ENCODE results near the gene MED1.
"Not testable (repeated sequence)": the region's sequence is repeated elsewhere in the genome, so short reads cannot be mapped to it uniquely, and the experiment has no call there.

The MED1 gene

DNA sequence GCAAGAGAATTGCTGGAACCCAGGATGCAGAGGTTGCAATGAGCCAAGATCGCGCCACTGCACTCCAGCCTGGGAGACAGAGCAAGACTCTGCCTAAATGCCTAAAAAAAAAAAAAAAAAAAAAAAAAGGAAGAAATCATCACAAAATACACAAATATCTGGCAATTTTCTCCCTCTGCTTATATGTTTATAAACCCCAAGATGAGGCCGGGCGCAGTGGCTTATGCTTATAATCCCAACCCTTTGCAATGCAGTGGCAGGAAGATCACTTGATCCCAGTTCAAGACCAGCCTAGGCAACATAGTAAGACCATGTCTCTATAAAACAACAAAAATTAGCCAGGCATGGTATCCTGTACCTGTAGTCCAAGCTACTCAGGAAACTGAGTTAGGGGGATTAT is 21.5 kb downstream of the MED1 start:
- in situ Hi-C loops (cut with HindIII; ENCODE audit: low sequenced_read_pairs), result no loop called here

DNA sequence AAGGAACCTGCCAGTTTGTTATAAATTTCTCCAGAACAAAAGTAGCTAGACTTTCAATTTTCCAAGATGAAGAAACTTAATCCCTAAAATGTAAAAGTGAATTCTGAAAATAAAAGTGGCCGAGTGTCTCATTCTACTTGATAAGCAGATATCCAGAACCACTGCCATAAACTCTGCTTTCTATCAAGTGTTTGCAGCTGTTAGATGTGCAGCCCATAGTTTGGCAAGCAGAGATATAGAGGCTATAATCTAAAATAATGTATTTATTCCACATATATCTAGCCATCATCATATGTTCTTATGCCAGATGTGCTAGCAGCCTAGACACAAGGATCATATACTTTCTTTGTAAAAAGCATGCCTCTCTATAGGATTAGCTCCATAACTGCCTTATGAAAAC is 34.9 kb downstream of the MED1 start:
- in situ Hi-C loops (cut with HindIII; ENCODE audit: low sequenced_read_pairs), result no loop called here

DNA sequence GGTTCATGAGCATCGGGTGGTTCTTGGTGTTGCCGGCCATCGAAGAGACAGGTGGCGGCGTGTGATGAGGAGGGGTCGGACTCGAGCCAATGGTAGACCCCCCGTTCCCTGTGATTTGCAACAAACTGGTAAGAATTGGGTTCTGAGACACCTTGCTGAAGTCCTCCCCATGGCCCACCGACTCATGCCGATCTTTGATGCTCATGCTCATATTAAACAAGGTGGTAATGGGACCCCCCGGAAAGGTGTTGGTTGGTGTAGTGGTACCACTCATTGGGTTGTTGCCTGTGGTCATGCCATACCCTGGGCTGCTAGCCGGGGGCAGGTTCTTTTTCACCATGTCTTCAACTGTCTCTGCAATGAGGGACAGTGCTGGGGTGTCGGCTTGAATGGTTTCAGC is 40.8 kb downstream of the MED1 start:
- in situ Hi-C loops (cut with HindIII; ENCODE audit: low sequenced_read_pairs), result no loop called here

DNA sequence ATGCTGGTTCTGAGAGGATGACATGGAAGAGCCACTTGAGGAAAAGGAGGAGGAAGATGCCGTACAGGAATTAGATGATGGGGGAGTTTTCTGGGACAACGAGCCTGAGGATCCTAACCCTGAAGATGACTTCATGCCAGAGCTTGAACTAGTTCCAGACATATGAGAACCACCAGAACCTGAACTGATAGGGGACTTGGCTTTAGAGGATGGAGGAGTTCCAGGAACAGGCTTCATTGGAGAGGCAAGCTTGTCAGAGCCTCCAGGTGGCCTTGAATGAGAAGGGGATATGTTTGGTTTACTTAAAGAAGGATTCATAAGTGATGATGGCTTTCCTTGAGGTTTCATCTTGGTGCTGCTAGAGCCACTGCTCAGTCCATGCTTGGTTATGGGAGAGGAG is 42.7 kb downstream of the MED1 start:
- in situ Hi-C loops (cut with HindIII; ENCODE audit: low sequenced_read_pairs), result no loop called here

DNA sequence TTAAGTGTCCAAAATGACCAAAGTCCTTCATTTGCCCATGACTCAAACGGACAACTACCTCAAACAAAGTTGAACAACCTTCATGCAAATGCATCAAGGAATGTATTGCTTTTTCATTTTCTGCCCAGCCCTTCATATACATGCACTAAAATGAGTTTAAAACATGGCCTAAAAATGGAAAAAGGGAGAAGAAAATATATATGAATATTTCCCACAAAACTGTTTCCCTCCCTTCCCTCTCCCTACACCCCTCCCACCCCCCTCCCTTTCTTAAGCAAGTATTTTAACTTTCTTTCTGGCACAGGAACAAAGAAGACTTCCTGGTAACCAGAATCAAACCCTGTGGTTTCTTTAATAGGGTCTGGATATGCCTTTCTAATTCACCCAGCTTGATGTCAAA is 44.1 kb downstream of the MED1 start:
- in situ Hi-C loops (cut with HindIII; ENCODE audit: low sequenced_read_pairs), result no loop called here

DNA sequence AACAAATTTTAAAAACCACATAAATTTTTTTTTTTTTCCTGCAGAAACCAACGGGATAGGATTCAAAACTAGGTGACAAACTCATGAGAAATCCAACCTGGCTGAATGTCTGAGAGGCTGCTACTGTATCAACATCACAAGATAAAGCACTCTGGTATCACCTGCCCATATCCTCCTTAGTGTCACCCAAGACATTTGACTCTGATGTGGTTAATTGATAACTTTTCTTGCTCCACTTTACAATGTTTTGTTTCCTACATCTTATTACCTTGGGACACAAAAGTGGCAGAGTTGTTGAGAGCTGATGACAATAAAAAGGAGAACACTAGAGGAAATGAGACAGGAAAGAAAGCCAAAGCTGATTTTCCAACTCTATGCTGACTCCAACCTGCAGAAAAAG is 45.6 kb downstream of the MED1 start:
- in situ Hi-C loops (cut with HindIII; ENCODE audit: low sequenced_read_pairs), result no loop called here

DNA sequence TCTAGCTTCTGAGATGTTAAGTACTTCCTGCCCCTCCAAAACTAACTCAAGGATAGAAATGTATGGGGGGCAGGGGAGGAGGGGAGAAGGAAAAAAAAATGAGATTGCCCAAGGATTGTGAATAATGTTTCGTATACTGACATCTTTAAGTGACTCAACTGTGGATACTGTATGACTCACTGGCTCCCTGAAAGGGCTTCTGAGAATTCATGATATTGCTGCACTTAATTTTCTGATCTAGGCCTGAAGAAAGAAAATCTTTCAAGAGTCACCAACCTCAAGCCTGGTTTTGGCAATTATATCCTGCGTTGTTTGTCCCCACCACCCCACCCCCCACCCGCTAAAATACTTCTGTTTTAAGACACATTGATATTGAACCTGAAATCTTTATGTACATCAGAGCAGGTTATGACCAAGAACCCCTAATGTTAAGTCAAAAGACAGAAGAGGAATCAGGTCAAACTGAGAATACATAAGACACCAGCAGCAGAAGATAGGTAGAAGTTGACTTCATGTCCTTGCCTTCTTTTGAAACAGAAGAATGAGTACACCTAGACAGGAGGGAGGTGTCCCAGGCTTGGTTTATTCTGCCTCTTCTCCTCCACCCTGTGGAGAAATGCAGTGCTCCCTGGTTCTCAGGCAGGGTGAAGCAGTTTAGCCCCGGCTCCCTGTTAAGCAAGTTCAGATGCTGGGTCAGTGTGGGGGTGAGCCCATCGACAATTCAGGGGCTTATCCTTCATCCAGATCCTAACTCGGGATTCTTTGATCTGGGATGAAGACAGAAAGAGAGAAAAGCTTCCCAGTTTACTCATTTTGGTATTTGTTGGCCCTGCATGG is 46.3 kb downstream of the MED1 start:
- in situ Hi-C loops (cut with HindIII; ENCODE audit: low sequenced_read_pairs), result no loop called here

DNA sequence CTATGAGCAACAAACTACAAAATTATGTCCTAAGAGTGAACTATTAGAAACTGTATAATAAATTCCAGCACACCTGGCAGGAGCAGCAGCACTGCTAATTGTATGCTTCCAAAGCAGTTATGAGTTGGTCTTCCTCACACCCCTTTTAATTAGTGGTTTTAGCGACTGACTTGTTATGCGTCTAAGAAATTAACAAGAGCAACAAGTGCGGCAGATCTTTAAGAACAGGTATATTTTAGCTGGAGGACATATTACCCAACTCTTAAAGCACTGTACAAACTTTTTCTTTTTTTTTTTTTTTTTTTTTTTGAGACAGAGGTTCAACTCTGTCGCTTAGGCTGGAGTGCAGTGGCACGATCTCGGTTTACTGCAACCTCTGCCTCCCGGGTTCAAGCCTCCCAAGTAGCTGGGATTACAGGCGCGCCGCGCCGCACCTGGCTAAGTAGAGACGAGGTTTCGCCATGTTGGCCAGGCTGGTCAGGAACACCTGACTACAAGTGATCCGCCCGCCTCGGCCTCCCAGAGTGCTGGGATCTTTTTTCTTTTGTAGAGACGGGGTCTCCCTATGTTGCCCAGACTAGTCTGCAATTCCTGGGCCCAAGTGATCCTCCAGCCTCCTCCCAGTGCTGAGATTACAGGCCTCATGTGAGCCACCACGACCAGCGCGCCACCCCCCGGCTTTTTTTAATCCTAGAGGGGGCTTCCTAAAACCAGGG is 48.0 kb downstream of the MED1 start:
- in situ Hi-C loops (cut with HindIII; ENCODE audit: low sequenced_read_pairs), result no loop called here

DNA sequence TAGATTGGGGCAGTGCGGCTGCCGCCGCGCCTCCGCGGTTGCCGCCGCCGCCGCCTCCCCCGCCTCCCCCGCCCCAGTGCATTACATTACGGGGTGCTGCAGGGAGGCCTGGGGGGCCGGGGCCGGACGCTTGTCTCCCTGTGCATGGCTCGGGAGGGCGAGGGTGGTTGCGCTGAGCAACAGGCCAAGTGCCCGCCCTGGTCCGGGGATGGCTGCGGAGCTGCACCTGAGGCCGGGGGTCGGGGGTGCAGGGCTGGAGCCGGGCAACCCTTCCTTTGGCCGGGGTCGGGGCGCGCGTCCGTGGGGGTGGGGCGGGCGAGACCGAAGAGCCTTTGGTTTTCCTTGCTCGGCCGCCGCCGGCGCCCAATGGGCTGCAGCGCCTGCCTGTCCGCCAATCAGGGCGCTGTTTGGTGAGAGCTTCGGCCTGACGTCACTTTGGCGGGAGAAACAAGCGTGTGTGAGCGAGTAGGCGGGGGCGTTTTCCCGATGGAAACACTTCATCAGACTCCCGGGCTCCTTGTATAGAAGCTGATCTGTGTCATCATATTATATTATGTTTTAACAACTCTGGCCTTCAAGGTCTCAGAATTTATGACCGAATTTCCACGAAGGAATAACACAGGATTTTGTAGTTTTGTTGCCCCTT is 48.7 kb downstream of the MED1 start:
- in situ Hi-C loops (cut with HindIII; ENCODE audit: low sequenced_read_pairs), result no loop called here

DNA sequence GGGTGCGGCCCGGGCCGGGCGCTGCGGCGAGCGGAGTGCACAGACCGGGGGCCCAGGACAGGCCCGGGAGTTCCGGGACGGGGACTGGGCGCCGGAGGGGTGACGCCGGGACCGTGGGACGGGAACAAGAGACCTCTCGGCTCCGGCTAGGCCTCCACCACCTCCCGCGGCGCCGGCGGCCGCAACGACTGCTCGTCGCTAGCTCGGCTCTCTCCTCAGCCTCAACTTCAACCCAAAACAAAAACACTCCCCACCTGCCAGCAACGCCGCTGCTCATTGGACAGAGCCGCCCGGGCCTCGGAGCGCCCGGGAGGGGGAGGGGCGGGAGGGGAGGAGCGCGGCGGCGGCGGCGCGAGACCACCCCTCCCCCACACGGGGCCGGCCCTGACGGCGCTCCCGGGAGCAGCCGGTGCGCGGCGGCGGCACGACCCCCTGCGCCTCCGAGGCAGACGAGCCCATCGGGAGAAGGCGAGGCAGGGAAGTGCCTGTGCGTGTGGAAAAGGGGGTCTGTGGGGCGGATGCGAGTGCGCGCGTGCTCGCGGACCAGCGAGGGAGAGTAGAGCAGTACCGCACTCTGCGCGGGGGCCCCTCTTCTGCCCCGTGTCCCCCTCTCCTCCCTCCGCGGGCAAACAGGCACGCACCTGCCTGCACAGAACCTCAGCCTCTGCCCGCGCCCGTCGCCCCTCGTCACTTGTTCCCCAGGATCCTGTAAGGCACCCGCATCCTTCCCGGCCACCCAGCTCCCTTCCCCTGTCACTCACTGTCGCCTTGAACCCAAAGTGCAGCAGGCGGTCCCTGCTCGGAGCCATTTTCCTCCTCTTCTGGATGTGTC is 49.4 kb downstream of the MED1 start, which contains the start of gene FBXL20:
Gene FBXL20, minus strand, starts transcription at position 215 of the 832 bp plus-strand sequence. CDS start 224 bp downstream, outside the sequence.
- in situ Hi-C loops (cut with HindIII; ENCODE audit: low sequenced_read_pairs), result no loop called here

DNA sequence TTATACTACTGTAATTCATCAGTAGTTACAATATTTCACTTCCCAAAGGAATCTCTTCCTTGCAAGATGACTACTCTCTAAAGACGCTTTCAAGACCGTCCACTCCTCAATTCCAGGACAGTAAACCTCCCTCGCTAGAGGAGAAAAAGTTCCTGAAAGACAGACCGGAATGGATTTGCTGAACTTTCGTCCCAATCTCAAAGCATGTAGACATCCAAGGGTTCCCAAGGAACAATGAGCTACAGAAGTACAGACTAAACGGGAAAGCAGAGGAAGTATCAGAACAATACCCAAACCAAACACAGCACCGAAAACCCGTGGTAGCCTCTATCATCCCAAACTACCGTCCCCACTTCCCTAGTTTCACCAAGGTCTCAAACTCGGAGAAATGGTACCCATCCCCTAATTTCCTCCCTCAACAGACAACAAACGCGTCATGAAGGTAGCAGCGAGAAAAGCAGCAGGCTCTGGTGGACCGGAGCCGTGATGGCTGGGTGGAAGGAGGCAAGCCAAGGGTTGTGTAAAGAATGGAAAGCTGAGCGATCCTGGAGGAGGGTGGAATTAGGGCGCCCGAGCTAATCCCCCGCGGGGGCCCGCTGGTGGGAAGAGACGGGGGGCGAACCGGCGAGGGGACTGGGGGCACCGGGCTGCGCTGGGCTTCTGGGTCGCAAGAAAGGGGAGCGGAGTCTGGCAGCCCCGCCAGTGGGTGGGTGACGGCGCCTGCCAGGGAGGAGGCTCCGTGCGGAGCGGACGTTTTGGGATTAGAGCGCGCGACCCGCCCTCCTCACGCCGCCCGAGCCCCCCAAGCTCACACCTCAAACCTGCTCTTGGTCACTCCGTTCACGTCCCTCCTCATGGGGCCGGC is 50.3 kb downstream of the MED1 start:
- in situ Hi-C loops (cut with HindIII; ENCODE audit: low sequenced_read_pairs), result no loop called here

DNA sequence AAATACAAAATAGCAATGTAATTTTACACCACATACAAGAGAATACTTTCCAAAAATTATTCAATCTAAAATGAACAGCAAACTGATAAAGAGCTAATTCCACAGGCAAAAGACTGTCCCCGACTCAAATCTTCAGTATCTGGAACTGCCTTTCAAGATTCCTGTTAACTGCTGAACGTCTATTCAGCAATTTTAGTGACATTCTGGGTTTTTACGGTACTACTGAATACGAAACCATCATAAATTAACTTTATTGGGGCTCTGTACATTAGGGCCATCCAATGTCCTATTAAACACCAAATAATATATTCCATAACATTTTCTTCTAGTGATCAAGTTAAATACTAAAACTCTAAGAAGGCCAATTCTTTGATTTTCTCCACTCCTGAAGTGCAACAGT is 51.3 kb downstream of the MED1 start:
- in situ Hi-C loops (cut with HindIII; ENCODE audit: low sequenced_read_pairs), result no loop called here

DNA sequence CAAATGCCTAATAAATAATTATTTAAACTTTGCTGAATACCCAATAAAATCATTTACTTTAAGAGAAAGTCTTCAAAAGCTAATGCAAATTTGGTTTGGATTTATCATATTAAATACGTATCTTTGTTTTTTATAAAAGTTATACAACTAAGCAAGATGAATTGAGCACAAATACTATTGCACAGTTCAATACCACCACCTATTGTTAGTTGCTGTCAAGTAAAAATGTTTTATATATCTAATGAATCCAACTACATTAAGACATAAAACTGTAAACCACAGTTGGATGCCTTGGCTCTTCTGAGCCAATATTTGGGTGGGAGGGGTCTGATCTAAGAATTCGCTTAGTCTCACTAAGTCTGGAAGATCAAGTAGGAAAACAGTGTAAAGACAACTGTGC is 57.3 kb downstream of the MED1 start:
- in situ Hi-C loops (cut with HindIII; ENCODE audit: low sequenced_read_pairs), result no loop called here

DNA sequence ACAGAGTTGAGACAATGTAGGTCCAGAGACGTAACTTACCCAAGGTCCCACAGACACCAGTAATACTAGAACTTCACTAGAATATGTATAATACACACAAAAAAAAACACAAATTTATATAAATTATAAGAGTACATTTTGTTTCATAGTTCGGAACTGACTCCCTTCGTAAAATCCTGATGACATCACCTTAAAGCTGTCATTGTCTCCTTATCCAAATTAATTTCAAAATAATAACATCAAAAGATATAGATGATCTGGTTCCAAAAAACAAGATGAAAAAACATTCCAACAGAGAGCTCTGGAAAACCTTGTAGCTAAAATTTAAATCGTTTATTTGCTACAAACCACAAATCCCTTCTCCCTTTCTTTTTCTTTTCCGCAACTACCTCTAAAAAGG is 59.6 kb downstream of the MED1 start:
- in situ Hi-C loops (cut with HindIII; ENCODE audit: low sequenced_read_pairs), result no loop called here

DNA sequence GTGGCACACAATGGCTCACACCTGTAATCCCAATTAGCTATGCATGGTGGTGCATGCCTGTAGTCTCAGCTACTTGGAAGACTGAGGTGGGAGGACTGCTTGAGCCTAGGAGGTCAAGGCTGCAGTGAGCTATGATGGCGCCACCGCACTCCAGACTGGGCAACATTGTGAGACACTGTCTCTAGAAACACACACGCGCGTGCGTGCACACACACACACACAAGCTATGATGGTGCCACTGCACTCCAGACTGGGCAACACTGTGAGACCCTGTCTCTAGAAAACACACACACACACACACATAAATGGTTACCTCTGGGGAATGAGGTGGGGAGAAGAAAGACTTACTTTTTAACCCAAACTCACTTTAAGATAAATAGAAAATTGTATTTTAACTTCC is 66.0 kb downstream of the MED1 start:
- in situ Hi-C loops (cut with HindIII; ENCODE audit: low sequenced_read_pairs), result no loop called here

DNA sequence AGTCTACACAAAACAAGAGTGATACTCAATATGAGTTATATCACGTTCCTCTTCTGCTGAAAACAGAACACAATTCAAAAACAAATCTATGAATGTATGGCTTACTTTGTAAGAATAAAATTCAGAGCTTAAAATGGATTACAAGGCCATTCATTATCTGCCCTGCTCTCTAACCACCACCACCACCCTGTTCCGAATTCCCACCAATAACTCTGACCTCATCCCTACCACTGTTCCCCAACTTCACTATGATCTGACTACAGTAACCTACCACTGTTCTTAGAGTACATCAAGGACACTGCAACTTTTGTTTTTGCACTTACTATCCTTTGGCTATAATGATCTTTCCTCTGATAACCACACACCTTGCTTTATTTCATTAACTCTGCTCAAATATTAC is 70.9 kb downstream of the MED1 start:
- in situ Hi-C loops (cut with HindIII; ENCODE audit: low sequenced_read_pairs), result no loop called here

DNA sequence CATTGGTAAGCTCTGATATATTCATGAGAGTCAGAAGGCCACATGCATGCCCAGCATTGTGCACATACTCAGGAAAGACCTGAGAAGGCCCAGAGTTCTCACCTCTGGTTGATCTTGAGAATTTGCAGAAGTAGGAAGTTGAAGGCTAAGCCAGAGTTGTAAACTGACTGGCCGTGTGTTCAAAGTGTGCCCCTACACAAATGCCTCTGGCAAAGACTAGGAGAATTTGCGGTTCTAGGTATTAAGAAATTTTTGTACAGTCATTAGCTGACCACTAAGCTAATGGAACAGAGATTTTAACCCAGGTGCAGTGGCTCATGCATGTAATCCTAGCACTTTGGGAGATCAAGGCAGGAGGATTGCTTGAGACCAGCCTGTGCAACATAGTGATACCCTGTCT is 74.6 kb downstream of the MED1 start:
- in situ Hi-C loops (cut with HindIII; ENCODE audit: low sequenced_read_pairs), result no loop called here

DNA sequence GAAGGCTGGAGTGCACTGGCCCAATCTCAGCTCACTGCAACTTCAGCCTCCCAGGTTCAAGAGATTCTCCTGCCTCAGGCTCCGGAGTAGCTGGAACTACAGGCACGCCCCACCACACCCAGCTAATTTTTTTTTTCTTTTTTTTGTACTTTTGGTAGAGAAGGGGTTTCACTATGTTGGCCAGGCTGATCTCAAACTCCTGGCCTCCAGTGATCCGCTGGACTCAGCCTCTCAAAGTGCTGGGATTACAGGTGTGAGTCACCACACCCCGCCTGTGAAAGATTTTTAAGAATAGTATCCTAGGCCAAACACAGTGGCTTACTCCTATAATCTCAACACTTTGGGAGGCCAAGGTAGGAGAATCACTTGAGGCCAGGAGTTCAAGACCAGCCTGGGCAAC is 83.3 kb downstream of the MED1 start:
- in situ Hi-C loops (cut with HindIII; ENCODE audit: low sequenced_read_pairs), result not testable (repeated sequence)

DNA sequence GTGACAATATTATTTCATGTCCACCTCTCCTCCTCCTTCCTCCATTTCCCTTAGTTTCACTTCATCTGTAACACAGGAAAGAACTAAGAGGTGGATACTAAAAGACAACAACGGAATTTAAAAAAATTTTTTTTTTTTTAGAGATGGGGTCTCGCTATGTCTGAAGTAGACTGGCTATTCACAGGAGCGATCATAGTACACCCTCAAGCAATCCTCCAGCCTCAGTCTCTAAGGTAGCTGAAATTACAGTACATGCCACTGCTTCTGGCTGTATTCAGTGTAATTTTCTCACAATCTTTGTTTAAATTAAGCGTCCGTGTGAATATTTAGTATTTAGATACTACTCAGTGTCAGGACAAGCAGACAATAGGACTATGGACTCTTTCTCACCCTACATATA is 85.2 kb downstream of the MED1 start:
- in situ Hi-C loops (cut with HindIII; ENCODE audit: low sequenced_read_pairs), result no loop called here

DNA sequence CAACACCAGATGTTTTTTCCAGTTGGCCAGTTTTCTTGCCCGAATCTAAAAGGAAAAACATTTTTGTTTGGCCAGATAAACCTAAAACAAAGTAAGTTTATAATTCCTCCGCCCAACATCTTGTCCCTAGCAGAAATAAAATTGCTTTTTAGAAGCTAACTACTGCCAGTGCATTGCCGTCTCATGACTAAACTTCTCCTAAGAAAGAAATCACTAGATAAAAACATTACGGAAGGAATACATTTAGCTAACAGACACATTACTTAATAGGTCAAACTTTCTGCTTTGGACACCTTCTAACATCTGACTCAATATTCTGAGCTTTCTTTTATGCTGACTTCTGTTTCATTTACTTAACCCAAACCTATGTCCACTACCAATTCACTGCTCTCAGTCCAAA is 85.8 kb downstream of the MED1 start:
- in situ Hi-C loops (cut with HindIII; ENCODE audit: low sequenced_read_pairs), result no loop called here
